ENCODE measurements around the gene PLA1A.
"Not testable (repeated sequence)": the region's sequence is repeated elsewhere in the genome, so short reads cannot be mapped to it uniquely, and the experiment has no call there.

Gene PLA1A

GRCh38 chr3:119579366-119580066 lies 18.2 kb upstream of the PLA1A start, which contains the start of gene ADPRH:
Gene ADPRH (plus strand): TSS chr3:119579492. CDS start chr3:119582170, 2,678 bp downstream.
- peak; percentile 2 for DNase-seq

DNA sequence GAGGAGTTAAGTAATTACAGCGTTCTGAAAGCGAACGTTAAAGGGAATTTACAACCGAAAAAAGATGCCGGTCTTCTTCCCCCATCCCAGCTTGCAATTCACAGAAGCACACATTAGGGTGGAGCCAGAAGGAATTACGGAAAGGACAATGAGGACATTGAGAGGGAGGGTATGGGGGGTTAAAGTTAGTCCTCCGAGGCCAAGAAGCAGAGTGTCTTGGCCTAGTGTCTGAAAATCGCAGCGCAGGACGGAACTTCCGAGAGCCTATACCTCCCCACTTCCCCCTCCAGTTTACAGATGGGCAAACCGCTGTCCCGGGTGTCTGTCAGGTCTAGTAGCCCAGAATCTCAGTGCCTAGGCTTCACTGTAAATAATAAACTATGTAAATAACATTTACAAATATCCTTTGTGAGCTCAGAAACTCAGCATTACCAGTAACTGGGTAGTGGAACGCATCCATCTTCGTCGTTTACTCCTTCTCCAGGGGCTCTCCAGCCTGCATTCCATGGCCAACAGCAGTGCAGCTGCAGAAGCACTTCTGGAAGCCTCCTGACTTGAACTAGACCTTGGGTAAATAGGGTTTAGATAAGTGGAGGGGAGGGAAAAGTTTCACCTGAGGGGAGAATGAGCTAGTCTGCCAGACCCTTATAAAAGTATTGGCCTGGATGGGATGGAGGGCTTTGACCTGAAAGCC lies 17.5 kb upstream of the PLA1A start:
- DNase-seq = no peak

DNA sequence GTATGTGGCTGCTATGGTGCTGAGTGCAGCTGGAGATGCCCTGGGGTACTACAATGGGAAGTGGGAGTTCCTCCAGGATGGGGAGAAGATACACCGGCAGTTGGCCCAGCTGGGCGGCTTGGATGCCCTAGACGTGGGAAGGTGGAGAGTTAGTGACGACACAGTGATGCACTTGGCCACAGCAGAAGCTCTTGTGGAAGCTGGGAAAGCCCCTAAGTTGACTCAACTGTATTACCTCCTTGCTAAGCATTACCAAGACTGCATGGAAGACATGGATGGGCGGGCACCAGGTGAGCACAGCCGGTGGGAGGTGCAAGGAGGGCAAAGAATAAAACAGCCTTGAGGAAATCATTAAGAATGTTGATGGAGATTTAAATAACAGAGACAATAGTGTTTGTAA lies 15.5 kb upstream of the PLA1A start:
- no peak for DNase-seq

DNA sequence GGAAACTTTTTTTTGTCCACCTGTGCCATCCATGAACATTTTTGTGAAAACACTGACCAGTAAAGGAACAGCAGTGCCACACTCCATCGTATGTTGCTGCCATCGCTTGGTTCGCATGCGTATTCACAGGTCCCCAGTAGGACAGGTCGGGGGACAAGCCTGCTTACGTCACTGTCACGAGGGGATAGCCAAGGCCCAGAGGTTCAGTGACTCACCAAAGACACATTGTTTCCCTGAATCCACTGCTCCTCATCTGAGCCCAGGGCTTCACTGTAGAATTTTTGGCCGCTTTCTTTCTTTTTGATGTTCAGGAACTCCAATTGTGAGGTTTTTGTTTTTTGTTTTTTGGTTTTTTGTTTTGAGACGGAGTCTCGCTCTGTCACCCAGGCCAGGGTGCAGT lies 12.5 kb upstream of the PLA1A start:
- DNase-seq = no peak

- DNase-seq = no peak
Measured at GRCh38 chr3:119585856-119586570, 11.7 kb upstream of the PLA1A start.

GRCh38 chr3:119586733-119587172 lies 10.9 kb upstream of the PLA1A start:
- no peak for DNase-seq

DNA sequence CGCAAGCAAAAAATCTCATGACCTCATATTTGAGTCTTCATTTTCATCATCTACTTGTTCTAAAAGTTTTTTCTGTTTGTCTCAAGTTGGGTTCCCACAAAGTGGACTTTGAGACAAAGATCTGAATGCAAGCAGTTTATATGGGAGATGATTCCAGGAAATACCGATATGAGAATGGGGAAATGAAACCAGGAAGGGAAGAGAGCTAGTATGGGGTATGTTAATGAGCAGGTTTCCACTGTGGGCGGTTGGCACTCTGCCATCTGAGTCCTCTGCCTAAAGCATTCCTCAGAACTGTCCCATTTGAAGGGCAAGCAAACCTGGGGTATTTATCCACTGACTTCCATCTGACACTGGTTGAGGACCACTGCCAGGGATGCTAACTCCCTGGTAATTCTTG lies 9.6 kb upstream of the PLA1A start:
- no peak for DNase-seq

DNA sequence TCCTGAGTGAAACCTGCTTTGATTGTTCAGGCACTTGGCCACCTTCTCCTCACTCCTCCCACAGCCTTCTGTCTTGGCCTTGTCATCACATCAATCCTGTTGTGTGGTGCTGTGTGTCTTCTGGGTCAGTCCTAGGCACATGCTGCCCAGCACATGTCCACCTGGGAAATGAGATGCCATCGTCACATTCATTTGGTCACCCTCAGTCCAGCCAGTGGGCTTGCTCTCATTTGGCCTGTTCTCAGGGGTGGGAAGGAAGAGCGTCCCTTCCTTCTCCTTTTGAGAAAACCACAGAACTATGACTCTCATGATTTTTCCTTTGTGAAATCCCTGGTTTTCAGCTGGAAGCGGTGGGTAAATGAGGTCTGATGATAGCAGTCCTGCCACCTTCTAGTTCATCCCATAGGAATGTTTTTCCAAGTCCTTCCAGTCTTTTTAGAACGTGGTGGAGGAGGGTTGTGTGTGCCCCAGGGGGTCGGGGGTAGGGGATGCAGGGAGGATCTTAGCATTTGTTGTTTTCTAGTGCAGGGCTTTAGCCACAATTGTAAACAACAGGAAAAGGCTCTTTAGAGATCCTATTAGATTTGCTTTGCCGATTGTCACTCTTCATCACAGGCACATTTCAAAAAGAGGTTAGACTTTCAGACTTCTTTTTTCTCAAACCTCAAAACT lies 8.4 kb upstream of the PLA1A start:
- no peak for DNase-seq

- no peak for DNase-seq
Measured at GRCh38 chr3:119590706-119591105, 7.0 kb upstream of the PLA1A start.

DNA sequence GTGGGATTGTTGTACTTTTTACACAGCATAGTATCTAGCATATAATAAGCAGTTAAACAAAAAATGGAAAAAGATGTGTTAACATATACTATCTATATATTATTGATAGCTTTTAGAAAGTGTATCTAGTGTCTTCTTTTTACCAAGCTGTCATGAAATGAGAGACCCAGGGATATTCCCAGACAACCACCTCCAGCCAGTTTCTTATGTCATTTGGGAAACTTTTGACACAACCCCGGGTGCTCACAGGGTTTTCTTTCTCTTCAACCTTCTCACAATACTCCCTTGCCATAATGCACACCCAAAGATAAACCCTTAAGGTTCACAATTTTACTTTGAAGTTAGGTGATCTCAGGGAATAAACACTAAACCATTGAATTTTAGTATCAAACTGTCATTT lies 4.8 kb upstream of the PLA1A start:
- no peak for DNase-seq

- DNase-seq = no peak
Measured at GRCh38 chr3:119594066-119594465, 3.6 kb upstream of the PLA1A start.

DNA sequence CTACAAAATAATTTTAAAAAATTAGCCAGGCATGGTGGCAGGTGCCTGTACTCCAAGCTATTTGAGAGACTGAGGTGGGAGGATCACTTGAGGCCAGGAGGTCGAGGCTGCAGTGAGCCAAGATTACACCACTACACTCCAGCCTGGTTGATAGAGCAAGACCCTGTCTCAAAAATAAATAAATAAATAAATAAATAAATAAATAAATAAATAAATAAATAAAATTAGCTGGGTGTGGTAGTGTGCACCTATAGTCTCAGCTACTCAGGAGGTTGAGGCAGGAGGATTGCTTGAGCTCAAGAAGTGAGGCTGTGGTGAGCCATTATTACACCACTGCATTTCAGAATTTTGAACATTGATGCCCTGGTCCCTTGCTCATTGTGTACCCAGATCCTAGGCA lies 2.8 kb upstream of the PLA1A start:
- DNase-seq = not testable (repeated sequence)

DNA sequence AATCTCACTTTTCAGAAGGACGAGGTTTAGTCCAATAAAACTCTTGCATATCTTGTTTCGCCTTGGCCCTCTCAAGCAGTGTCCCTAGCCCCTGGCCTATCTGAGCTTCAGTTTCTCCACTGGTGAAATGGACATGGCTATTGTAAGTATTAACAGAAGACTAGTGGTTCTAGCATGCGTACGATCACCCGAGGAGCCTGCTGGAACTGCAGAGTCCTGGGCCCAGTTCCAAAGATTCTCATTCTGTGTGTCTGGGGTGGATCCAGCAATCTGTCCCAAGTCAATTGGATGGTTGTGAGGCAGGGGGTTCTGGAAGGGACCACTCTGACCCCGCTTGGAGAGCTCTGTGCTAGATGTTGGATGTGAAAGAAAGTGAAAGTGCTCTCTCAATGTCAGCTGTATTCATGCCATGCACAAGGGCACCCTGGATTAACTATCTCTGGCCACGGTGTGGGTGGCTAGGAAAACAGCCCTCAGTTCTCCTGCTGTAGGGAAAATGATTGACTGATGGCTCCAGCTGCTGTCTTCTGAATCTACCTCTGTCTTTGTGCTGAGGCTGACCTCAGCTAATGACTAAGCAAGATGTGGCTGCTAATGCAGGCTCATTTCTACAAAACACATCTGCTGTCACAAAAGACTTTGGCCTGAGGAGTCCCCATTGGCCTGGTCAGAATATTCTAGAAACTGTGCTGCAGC lies 1.9 kb upstream of the PLA1A start:
- DNase-seq = no peak

DNA sequence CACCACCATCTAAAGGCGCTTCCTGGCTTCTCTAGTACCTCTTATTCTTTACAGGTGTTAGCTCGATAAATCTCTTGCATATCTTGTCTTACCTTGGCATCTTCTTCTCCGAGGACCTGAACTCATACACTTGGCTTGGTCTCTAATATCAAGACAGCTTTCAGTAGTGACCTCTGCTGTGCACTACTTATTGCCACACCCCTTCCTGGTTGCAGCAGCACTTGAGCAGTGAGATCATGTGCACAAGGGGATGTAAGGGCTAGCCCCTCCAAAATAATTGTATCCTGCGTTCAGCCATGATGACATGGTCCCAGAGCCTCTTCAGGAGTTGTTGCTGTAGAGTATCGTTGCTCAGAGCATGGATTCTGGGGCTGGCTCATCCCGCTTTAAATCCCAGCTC lies 1.3 kb upstream of the PLA1A start:
- no peak for DNase-seq

GRCh38 chr3:119598410-119599098 lies 869 bp downstream of the PLA1A start:
- DNase-seq = no peak

- no peak for DNase-seq
Measured at GRCh38 chr3:119599558-119600174, 2.0 kb downstream of the PLA1A start.

- DNase-seq = no peak
Measured at GRCh38 chr3:119600732-119601131, 3.0 kb downstream of the PLA1A start.

DNA sequence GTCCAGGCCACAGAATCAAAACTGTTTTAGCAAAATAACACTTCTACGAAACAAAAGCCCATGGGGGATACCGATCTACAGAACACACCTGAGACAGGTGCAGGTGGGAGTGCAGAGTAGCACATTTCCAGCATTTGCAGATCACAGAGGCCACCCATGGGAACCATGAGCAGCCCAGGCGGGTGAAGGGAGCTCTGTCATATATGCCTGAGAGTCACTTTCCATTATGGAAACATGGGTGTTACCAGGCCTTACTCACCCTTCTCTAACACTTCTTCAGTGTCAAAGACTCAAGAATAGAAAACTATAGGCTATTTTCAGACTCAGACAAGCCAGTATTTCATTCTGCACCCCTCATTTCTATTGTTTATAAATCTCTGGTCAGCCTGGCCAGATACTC lies 3.5 kb downstream of the PLA1A start:
- DNase-seq = no peak

- no peak for DNase-seq
Measured at GRCh38 chr3:119602676-119603075, 5.0 kb downstream of the PLA1A start.

- no peak for DNase-seq
Measured at GRCh38 chr3:119604878-119605277, 7.2 kb downstream of the PLA1A start.

DNA sequence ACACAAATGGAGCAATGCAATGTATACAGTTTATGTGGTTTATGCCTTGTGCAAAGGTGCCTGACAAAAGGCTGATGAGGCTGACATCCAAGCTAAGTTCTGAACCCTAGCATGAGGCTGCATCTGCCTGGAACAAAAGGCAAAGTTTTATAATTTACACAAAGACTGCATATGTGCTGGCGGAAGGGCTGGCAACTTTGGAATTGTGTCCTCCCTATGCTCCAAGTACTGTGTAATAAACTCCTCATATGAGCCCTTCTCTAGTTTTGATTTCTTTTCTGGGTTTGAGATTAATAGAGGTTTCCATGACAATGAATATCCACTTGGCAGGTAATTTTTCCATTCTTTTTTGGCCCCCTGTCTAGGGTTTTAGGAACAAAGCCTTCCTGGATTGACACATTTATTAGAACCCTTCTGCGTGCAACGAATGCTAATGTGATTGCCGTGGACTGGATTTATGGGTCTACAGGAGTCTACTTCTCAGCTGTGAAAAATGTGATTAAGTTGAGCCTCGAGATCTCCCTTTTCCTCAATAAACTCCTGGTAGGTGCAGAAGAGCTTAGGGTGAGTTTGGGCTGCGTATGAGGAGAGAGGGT lies 10.8 kb downstream of the PLA1A start:
- no peak for DNase-seq

All from NCI-H510A (cell line).